Stimulated activated CD4-positive, alpha-beta T cell treated with anti-CD3 and anti-CD28 coated beads, Interleukin-1b, Interleukin-23, amount 100 ng/mL, for 1 hour (primary cell): ENCODE results near the gene UTP11.

ENCODE experiments used
- DNase-seq, 2 donors: peaks; one replicate each; pipeline ENCODE4 v3.0.0-alpha.2; 2020; ENCODE audit warnings: low read depth in 2 of 2

The UTP11 gene

GRCh38 chr1:38071312-38072256, 59.0 kb downstream of the UTP11 start:
- no peak for DNase-seq

- DNase-seq = no peak
These were observed 60.3 kb downstream of the UTP11 start for GRCh38 chr1:38072858-38073257.

- DNase-seq = no peak
These were observed 61.2 kb downstream of the UTP11 start for GRCh38 chr1:38073534-38074301.

- DNase-seq = no peak
These were observed 61.8 kb downstream of the UTP11 start for GRCh38 chr1:38074302-38074677.
